Measurements from ENCODE around the gene AIG1. TPM values are rescaled to one million over a fixed set of nuclear protein-coding genes. Genes with fewer than 3 reads are reported as not detected.
A peak's percentile ranks its signal among the peaks of the same experiment; 100 is the strongest.

AIG1 gene
- total and polyA plus RNA-seq, 2 of the 13 experiments (the other 11 are each of a cell fraction or from before 2014, with no cell fraction given): 115 to 197 TPM

DNA sequence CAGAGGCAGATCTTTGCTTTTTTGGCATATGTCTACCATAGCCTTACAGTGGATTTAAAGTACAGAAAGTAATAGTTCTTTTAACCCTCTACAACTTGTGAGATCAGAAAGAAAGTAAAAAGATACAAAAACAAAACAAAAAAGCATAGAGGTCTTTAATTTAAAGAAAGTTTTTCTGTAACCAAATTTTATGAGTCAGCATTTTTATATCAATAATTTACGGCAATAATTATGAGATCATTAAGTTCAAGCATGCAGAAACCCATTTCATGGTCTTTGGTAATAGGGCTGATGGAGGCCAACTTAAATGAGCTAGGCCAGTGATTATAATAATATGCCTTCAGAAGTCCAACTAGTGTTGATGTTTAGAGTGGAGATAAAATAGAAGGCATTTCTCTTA, 145.9 kb downstream of the AIG1 start:
- Histone ChIP-seq H3K9ac (ENCODE audit: insufficient read depth, low read depth, low read length) (no peak overlapping the region), H3K27ac (ENCODE audit: extremely low read length, insufficient read depth, low read length) (no peak overlapping the region), H2AFZ (ENCODE audit: low read length) (no peak overlapping the region), H3K9me3 (ENCODE audit: low read length) (peaks cover 11% of the 10 kb centered on the region), H3K36me3 (replicated peaks in 1 of 2; ENCODE audit: control insufficient read depth in 1 of 2, insufficient read depth in 2 of 2, low read length in 2 of 2) (peaks cover 0 to 4% of the 10 kb centered on the region in 2 experiments; a peak in 1 of 5 replicates), H3K27me3 (ENCODE audit: control insufficient read depth in 1 of 2, insufficient read depth in 2 of 2, low read length in 2 of 2) (no peaks in the 10 kb centered on the region), H3K4me2 (ENCODE audit: low read depth, low read length) (no peak overlapping the region), H4K20me1 (ENCODE audit: insufficient read depth, low read length) (no peaks in the 10 kb centered on the region), H3K4me1 (ENCODE audit: insufficient read depth, low read length) (no peaks in the 10 kb centered on the region), H3K79me2 (ENCODE audit: insufficient read depth, low read length) (no peaks in the 10 kb centered on the region), H3K4me3 (replicated peaks in 1 of 3; ENCODE audit: insufficient read depth in 1 of 3, low read depth in 2 of 3, low read length in 3 of 3) (no peak overlapping the region)
- FAIRE-seq (no peak), ATAC-seq (no peak), DNase-seq (ENCODE audit: low spot score) (no peak)
- in situ Hi-C loops (cut with HindIII; ENCODE audit: extremely low pct_ligation_motif_present, low pct_unique_long_range_greater_than_20kb): no loop called here
- intact Hi-C loops (cut with micrococcal nuclease; ENCODE audit: unreplicated experiment): no loop called here
- POLR2A ChIA-PET: no interaction called here
- TF ChIP-seq TBX2 (CRISPR knock-in tag; IDR thresholded peaks at IDR 0.05; ENCODE audit: borderline replicate concordance): no peak
- TF ChIP-seq NFE2L2 (IDR thresholded peaks at IDR 0.05; ENCODE audit: low read length): no peak
- no peak for TF ChIP-seq RARG (CRISPR knock-in tag; IDR thresholded peaks at IDR 0.05; ENCODE audit: low read depth)
- no peak for TF ChIP-seq ZNF577 (CRISPR knock-in tag; IDR thresholded peaks at IDR 0.05; ENCODE audit: borderline replicate concordance, low read depth)
- TF ChIP-seq, protein P1, sequence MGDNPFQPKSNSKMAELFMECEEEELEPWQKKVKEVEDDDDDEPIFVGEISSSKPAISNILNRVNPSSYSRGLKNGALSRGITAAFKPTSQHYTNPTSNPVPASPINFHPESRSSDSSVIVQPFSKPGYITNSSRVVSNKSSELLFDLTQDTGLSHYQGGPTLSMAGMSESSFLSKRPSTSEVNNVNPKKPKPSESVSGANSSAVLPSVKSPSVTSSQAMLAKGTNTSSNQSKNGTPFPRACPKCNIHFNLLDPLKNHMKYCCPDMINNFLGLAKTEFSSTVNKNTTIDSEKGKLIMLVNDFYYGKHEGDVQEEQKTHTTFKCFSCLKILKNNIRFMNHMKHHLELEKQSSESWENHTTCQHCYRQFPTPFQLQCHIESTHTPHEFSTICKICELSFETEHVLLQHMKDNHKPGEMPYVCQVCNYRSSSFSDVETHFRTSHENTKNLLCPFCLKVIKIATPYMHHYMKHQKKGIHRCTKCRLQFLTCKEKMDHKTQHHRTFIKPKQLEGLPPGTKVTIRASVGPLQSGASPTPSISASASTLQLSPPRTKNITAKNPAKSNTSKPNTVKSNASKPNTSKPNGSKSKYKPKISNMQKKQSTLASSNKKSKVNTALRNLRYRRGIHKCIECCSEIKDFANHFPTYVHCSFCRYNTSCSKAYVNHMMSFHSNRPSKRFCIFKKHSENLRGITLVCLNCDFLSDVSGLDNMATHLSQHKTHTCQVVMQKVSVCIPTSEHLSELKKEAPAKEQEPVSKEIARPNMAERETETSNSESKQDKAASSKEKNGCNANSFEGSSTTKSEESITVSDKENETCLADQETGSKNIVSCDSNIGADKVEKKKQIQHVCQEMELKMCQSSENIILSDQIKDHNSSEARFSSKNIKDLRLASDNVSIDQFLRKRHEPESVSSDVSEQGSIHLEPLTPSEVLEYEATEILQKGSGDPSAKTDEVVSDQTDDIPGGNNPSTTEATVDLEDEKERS (CRISPR knock-in tag; IDR thresholded peaks at IDR 0.05): no peak
- peak; percentile 96 for TF ChIP-seq MAFF (IDR thresholded peaks at IDR 0.05; ENCODE audit: low read depth, low read length)
- no peak for TF ChIP-seq PRDM4 (CRISPR knock-in tag; IDR thresholded peaks at IDR 0.05; ENCODE audit: borderline replicate concordance)
- peak; percentile 96 to 98 for TF ChIP-seq MAFK (conservative IDR thresholded peaks at IDR 0.05 in 1 of 2, IDR thresholded peaks at IDR 0.05 in 1 of 2; ENCODE audit: low read length in 2 of 2)
- TF ChIP-seq STAG1 (CRISPR knock-in tag; IDR thresholded peaks at IDR 0.05): no peak
- TF ChIP-seq GFI1 (CRISPR knock-in tag; IDR thresholded peaks at IDR 0.05; ENCODE audit: borderline replicate concordance): no peak
- TF ChIP-seq, protein P2, sequence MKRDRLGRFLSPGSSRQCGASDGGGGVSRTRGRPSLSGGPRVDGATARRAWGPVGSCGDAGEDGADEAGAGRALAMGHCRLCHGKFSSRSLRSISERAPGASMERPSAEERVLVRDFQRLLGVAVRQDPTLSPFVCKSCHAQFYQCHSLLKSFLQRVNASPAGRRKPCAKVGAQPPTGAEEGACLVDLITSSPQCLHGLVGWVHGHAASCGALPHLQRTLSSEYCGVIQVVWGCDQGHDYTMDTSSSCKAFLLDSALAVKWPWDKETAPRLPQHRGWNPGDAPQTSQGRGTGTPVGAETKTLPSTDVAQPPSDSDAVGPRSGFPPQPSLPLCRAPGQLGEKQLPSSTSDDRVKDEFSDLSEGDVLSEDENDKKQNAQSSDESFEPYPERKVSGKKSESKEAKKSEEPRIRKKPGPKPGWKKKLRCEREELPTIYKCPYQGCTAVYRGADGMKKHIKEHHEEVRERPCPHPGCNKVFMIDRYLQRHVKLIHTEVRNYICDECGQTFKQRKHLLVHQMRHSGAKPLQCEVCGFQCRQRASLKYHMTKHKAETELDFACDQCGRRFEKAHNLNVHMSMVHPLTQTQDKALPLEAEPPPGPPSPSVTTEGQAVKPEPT (CRISPR knock-in tag; IDR thresholded peaks at IDR 0.05; ENCODE audit: low read depth): no peak
- TF ChIP-seq JDP2 (CRISPR knock-in tag; IDR thresholded peaks at IDR 0.05; ENCODE audit: borderline replicate concordance): no peak
- WGBS (ENCODE audit: low lambda C conversion rate): 93% methylated on average over 1 of the region's 1 CpG
- BruUV-seq (replicated peaks): no TSS peak
- CTCF ChIA-PET (ENCODE audit: low intra/inter-chr PET ratio, low total read pairs): no interaction called here

All from HepG2 (cell line).